Mammary epithelial cell (primary cell): ENCODE data around the gene FYB2.

Experiments
- EZH2 ChIP-seq: IDR thresholded peaks from 2 replicates; pipeline ENCODE4 v1.6.1; 2012; ENCODE audit warnings: low read length, inconsistent platforms, borderline replicate concordance
- TF ChIP-seq, protein P1 (sequence below), 2 donors: IDR thresholded peaks in 1 of 2; conservative IDR thresholded peaks in 1 of 2; 2 replicates each; pipeline ENCODE4 v1.5.1; 2011 to 2012; ENCODE audit warnings: inconsistent platforms in 2 of 2, low read length in 2 of 2, mild to moderate bottlenecking in 2 of 2, control low read depth in 1 of 2, low read depth in 1 of 2; ENCODE audit not compliant: insufficient read depth in 1 of 2; ENCODE audit errors: extremely low read depth in 1 of 2

DNA sequence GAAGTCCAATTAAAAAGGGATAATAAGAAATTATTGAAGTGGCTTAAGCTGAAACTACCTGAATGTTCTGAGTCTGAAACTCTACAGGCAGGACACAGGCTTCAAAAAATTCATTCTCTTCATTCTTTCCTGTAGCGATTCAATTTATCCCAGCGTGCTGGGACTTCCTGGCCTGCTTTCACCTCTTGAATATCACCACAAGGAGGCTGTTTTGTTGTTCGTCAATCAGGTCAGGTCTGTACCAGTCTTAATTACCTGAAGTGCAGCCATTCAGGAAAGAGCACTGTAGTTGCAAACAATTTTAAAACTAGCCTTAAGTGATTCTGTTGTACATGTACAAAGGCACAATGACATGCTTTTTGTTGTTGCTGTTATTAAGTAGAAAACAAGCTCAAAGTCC lies 38.4 kb downstream of the FYB2 start:
- TF ChIP-seq, protein P1, sequence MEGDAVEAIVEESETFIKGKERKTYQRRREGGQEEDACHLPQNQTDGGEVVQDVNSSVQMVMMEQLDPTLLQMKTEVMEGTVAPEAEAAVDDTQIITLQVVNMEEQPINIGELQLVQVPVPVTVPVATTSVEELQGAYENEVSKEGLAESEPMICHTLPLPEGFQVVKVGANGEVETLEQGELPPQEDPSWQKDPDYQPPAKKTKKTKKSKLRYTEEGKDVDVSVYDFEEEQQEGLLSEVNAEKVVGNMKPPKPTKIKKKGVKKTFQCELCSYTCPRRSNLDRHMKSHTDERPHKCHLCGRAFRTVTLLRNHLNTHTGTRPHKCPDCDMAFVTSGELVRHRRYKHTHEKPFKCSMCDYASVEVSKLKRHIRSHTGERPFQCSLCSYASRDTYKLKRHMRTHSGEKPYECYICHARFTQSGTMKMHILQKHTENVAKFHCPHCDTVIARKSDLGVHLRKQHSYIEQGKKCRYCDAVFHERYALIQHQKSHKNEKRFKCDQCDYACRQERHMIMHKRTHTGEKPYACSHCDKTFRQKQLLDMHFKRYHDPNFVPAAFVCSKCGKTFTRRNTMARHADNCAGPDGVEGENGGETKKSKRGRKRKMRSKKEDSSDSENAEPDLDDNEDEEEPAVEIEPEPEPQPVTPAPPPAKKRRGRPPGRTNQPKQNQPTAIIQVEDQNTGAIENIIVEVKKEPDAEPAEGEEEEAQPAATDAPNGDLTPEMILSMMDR (conservative IDR thresholded peaks at IDR 0.05 in 1 of 2, IDR thresholded peaks at IDR 0.05 in 1 of 2; ENCODE audit: extremely low read depth in 1 of 2, insufficient read depth in 1 of 2, low read depth in 1 of 2, low read length in 2 of 2): no peak
- no peak for TF ChIP-seq EZH2
